Measurements from ENCODE around the gene CDKAL1.

CDKAL1 gene

GRCh38 chr6:20746805-20747558, 212.7 kb downstream of the CDKAL1 start (continued):
- no peak for TF ChIP-seq TSHZ2 (CRISPR knock-in tag; IDR thresholded peaks at IDR 0.05)

- no peak for TF ChIP-seq ESRRG (CRISPR knock-in tag; IDR thresholded peaks at IDR 0.05)
- no peak for TF ChIP-seq SNAI2 (CRISPR knock-in tag; IDR thresholded peaks at IDR 0.05)
- no peak for TF ChIP-seq RARB (CRISPR knock-in tag; IDR thresholded peaks at IDR 0.05)
- TF ChIP-seq, protein P1, sequence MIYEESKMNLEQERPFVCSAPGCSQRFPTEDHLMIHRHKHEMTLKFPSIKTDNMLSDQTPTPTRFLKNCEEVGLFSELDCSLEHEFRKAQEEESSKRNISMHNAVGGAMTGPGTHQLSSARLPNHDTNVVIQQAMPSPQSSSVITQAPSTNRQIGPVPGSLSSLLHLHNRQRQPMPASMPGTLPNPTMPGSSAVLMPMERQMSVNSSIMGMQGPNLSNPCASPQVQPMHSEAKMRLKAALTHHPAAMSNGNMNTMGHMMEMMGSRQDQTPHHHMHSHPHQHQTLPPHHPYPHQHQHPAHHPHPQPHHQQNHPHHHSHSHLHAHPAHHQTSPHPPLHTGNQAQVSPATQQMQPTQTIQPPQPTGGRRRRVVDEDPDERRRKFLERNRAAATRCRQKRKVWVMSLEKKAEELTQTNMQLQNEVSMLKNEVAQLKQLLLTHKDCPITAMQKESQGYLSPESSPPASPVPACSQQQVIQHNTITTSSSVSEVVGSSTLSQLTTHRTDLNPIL (CRISPR knock-in tag; IDR thresholded peaks at IDR 0.05; ENCODE audit: low read depth): no peak
- TF ChIP-seq, protein P2, sequence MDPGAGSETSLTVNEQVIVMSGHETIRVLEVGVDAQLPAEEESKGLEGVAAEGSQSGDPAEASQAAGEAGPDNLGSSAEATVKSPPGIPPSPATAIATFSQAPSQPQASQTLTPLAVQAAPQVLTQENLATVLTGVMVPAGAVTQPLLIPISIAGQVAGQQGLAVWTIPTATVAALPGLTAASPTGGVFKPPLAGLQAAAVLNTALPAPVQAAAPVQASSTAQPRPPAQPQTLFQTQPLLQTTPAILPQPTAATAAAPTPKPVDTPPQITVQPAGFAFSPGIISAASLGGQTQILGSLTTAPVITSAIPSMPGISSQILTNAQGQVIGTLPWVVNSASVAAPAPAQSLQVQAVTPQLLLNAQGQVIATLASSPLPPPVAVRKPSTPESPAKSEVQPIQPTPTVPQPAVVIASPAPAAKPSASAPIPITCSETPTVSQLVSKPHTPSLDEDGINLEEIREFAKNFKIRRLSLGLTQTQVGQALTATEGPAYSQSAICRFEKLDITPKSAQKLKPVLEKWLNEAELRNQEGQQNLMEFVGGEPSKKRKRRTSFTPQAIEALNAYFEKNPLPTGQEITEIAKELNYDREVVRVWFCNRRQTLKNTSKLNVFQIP (CRISPR knock-in tag; IDR thresholded peaks at IDR 0.05; ENCODE audit: borderline replicate concordance, low read depth): no peak
- TF ChIP-seq, protein P3, sequence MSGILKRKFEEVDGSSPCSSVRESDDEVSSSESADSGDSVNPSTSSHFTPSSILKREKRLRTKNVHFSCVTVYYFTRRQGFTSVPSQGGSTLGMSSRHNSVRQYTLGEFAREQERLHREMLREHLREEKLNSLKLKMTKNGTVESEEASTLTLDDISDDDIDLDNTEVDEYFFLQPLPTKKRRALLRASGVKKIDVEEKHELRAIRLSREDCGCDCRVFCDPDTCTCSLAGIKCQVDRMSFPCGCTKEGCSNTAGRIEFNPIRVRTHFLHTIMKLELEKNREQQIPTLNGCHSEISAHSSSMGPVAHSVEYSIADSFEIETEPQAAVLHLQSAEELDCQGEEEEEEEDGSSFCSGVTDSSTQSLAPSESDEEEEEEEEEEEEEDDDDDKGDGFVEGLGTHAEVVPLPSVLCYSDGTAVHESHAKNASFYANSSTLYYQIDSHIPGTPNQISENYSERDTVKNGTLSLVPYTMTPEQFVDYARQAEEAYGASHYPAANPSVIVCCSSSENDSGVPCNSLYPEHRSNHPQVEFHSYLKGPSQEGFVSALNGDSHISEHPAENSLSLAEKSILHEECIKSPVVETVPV (CRISPR knock-in tag; IDR thresholded peaks at IDR 0.05): no peak
- no peak for TF ChIP-seq TCF4 (CRISPR knock-in tag; IDR thresholded peaks at IDR 0.05; ENCODE audit: borderline replicate concordance)
- TF ChIP-seq OSR1 (CRISPR knock-in tag; IDR thresholded peaks at IDR 0.05): no peak
- no peak for TF ChIP-seq GLIS3 (CRISPR knock-in tag; IDR thresholded peaks at IDR 0.05)
- no peak for TF ChIP-seq BACH2 (CRISPR knock-in tag; IDR thresholded peaks at IDR 0.05; ENCODE audit: borderline replicate concordance)
- no peak for TF ChIP-seq PATZ1 (CRISPR knock-in tag; IDR thresholded peaks at IDR 0.05; ENCODE audit: borderline replicate concordance)
- TF ChIP-seq PPARA (CRISPR knock-in tag; IDR thresholded peaks at IDR 0.05; ENCODE audit: borderline replicate concordance): no peak
- TF ChIP-seq ZFP3 (CRISPR knock-in tag; IDR thresholded peaks at IDR 0.05): no peak
- no peak for TF ChIP-seq TOX (CRISPR knock-in tag; IDR thresholded peaks at IDR 0.05; ENCODE audit: borderline replicate concordance)
- TF ChIP-seq ZNF70 (CRISPR knock-in tag; IDR thresholded peaks at IDR 0.05): no peak
- no peak for TF ChIP-seq ISL1 (CRISPR knock-in tag; IDR thresholded peaks at IDR 0.05)
- TF ChIP-seq ZNF8 (CRISPR knock-in tag; IDR thresholded peaks at IDR 0.05): no peak
- no peak for TF ChIP-seq ZFP30 (CRISPR knock-in tag; IDR thresholded peaks at IDR 0.05)
- TF ChIP-seq ZNF565 (CRISPR knock-in tag; conservative IDR thresholded peaks at IDR 0.05; ENCODE audit: low read depth): no peak
- no peak for TF ChIP-seq TSHZ2 (CRISPR knock-in tag; IDR thresholded peaks at IDR 0.05)
- no peak for ATAC-seq
Observed at GRCh38 chr6:20747991-20748390, 213.7 kb downstream of the CDKAL1 start.

Measured in SK-N-SH treated with all-trans-retinoic acid at 6 μM for 48 hours (cell line).